GM11168 (cell line): ENCODE data around the gene USP2.

Experiments
- in situ Hi-C: fragments of 300-500 bp; cut with MboI; formaldehyde crosslinking; loops from one replicate; pipeline ENCODE4 v1.12.0; 2022; ENCODE audit warnings: low sequenced_read_pairs; ENCODE audit not compliant: unreplicated experiment

Gene USP2

GRCh38 chr11:119366690-119367620 lies 14.5 kb downstream of the USP2 start:
- in situ Hi-C loops: no loop called here

- in situ Hi-C loops: no loop called here
These were observed 16.4 kb downstream of the USP2 start for GRCh38 chr11:119365071-119365591.

- in situ Hi-C loops: no loop called here
These were observed 17.5 kb downstream of the USP2 start for GRCh38 chr11:119363851-119364590.

DNA sequence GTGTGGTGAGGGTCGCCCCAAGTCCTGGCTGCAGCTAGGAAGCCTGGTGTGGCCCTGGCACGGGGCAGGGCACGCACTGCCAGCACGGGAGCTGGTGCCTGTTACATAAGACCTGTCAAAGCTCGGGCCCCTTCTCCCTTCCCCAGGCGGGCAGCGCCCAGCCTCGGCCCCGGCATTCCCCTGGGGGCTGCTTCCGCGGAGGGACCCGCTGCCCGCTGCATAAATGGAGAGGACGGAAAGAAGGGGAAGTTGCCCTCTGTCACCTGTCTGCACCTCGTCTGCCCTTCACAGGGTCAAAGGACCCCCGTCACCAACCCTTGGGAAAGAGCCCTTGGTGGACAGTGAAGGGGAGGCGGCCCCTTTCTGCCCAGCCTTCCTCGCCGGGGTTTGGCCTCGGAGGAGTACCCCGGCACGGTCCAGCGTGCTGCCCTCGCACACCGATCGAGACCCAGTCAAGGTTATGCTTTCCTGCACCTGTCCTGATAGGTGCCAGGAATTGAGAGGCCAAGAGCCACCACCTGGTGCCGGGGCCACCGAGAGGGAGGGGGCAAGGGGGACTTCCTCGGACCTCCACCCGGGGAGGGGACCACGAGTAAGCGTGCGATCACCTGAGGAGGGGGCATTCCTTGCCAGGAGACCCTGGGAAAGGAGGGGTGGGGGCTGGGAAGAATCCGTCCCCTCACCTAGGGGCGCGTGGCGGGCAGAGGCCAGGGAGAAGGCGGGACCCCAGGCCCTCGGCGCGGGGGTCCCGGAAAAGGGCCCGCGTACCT lies 18.2 kb downstream of the USP2 start:
- in situ Hi-C loops: no loop called here

GRCh38 chr11:119362741-119363080 lies 18.8 kb downstream of the USP2 start:
- in situ Hi-C loops: no loop called here

DNA sequence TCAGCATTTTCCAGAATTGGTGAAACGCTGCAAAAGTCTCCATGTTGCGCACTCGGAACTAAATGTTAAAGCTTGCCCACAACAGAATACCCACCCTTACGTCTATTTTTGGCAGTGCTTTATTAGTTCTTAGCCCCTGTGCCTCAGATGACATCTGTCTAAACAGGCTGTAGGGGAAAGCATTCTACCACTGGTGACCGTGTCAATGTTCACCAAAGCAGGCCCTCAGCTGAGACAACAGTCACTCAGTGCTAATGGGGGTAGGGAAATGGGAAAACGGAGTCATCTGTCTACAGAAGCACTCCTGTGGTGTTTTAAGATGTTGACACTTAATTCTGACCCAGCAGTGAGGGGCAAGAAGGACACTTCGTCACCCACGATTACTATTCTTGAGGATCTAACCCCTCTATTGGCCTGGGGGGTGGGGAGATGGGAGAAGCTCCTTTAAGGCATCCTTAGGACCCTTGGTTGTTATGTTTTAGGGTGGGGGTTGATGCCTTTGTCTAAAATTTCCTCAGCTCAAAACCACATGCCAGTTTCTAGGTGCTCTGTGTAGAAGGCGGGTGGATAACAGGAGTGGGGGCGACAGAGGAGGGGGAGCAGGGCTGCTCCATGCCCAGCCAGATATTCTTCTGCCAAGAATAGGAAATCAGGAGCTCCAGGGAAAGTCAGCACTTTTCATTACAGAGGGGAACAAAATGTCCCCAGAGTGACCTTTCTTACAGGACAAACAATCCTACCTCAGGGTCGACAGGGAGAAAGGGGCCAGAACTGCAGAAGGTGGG lies 19.4 kb downstream of the USP2 start:
- in situ Hi-C loops: no loop called here

- in situ Hi-C loops: no loop called here
These were observed 20.3 kb downstream of the USP2 start for GRCh38 chr11:119361056-119361787.

DNA sequence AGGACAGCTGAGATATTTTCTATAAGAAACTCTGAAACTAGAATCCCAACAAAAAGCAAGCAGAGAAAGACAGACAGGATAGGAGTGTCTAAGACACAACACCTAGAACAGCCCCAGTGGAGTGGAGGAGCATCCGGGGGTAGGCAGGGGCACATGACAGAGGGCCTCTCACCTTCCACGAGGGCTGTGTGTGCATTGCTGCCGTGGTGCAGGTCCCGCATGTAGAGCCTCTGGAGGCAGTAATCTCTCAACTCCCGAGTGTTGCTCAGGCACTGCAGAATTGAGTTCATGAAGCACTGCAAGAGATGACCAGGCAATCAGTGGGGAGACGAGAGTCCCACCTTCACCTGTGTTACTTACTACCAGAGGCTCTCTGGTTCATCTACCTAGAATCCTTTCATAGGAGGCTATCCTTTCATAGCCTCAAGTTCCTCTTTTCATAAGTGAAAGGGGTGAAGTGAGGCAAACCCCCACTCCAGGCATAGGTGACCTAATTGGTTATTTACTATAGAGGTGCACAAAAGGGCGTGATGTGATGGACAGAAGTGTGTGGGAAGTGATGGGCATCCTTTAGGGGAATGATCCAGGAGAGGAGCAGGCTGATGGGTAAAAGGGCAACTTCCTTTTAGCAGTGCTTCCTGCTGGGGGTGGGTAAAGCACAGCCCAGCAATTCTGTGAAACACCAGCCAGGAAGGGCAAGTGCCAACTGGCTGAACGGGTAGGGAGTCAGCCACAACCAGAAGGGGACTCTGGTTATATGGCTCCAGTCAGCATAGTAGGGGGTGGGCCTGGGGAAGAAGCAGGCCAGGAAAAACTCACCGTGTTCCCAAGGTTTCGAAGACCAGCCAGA lies 21.9 kb downstream of the USP2 start:
- in situ Hi-C loops: loop anchor here (5.0 kb wide), 1 partner anchor 113 kb away; no protein-coding TSS in a partner anchor

- in situ Hi-C loops: loop anchor here (5.0 kb wide), 1 partner anchor 115 kb away; no protein-coding TSS in a partner anchor
These were observed 24.4 kb downstream of the USP2 start for GRCh38 chr11:119357074-119357473.

GRCh38 chr11:119356349-119357031 lies 25.0 kb downstream of the USP2 start:
- in situ Hi-C loops: loop anchor here (5.0 kb wide), 1 partner anchor 116 kb away; no protein-coding TSS in a partner anchor

- in situ Hi-C loops: loop anchor here (5.0 kb wide), 1 partner anchor 117 kb away; no protein-coding TSS in a partner anchor
These were observed 26.2 kb downstream of the USP2 start for GRCh38 chr11:119355091-119355843.

GRCh38 chr11:119352857-119353260 lies 28.6 kb downstream of the USP2 start:
- in situ Hi-C loops: no loop called here

GRCh38 chr11:119351232-119351631 lies 30.3 kb downstream of the USP2 start:
- in situ Hi-C loops: no loop called here

DNA sequence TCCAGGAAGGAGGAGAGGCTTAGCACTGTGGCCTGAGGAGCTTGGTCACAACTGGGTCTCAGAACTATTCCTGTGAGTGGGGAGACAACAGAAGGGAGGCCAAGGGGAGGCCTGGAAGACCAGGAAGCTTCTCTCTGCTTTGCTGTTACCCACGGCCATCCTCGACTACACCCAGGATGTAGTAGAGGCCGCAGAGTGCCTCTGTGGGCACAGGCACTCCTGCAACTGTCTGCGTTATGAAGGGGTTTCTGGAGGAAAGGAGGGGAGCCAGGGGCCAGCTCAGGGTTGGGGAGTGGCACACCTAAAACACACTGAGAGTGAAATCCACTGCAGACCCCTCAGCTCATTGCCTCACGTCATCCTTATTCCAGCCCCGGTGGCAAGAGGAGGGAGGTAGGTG lies 31.2 kb downstream of the USP2 start:
- in situ Hi-C loops: no loop called here

DNA sequence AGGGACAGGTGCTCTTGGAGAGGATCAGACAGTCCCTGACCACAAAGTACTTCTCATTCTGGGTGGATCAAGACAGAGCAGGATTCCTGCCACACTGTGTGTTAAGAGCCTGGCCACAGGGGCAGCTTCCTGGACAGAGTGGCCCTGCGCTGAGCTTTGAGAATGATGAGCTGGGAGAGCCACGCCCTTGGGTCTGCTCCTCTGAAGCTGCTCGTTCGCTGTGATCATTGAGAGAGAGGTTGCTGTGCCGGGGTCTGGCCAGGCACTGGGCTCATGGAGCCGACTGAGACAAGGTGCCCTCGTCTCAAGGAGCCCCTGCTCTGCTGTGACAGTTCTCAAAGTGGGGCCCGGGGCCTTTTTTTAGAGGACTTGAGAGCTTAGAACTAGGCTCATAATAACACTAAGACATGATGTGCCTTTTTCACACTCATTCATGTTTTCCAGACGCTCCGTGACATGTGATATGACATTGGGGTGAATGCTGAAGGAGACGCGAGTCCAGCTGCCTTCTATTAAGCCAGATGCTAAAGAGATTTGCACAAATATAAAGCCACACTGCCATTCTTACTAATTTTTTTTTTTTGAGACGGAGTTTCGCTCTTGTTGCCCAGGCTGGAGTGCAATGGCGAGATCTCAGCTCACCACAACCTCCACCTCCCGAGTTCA lies 33.4 kb downstream of the USP2 start:
- in situ Hi-C loops: no loop called here

- in situ Hi-C loops: no loop called here
These were observed 34.2 kb downstream of the USP2 start for GRCh38 chr11:119347242-119347641.
